GM21717 (cell line): ENCODE results near the gene DDC.
"Not testable (repeated sequence)": the region's sequence is repeated elsewhere in the genome, so short reads cannot be mapped to it uniquely, and the experiment has no call there.

ENCODE experiments used
- ATAC-seq: cut with Tn5 transposase; IDR thresholded peaks from one replicate; pipeline ENCODE4 v1.9.1; 2021; ENCODE audit warnings: mild to moderate bottlenecking, moderate library complexity; ENCODE audit not compliant: unreplicated experiment

The DDC gene

DNA sequence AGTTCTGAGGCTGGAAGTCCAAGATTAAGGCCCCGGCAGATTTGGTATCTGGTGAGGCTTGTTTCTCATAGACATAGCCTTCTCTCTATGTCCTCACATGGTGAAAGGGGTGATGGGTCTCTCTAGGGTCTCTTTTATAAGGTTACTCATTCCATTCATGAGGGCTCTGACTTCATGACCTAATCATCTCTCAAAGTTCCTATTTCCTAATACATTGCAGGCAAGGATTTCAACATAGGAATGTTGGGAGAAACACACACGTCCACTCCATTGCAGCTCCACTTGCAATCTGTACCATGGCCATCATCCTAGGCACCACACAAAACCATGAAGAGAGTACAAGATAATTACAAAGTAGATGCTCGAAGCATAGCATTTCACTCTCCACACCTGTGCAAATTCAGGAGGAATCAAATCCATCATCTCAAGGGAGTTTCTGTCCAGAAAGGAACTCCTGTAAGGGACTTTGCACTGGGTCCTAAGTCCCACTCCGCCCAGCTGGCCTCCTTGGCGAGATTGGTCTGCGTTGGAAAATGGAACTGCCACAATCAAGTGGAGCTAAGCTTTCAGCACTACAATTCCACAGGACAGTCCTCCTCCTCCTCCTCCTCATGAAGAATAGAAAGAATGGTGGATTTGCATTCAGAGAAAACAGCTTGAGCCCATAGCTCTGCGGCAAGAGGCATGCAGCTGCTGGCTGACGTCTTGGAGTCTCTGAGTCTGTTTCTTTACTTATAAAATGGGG lies 8.8 kb downstream of the DDC start:
- ATAC-seq: no peak

DNA sequence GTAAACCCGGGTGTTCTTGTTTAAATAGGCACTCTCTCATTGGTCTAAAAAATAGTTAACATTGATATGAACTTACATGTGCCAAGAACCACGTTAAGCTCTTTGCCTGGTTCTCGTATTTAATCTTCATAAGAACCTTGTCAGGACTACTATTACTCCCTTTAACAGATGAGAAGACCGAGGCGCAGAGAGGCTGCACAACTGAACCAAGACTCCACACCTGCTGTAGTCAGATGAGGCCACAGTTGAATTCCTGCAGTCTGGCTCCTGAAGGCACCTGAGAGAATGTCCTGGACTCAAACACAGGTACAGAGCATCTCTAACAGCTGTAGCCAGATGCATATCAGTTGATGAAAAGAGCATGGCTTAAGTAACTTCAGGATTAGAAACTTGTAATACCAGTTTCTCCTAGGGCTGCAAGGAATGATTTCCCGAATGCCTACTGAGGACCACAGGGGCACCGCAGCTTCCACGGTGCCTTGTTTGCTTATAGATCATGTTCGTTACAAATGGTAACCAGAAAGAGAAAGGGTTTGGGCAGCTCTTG lies 9.5 kb downstream of the DDC start:
- no peak for ATAC-seq

DNA sequence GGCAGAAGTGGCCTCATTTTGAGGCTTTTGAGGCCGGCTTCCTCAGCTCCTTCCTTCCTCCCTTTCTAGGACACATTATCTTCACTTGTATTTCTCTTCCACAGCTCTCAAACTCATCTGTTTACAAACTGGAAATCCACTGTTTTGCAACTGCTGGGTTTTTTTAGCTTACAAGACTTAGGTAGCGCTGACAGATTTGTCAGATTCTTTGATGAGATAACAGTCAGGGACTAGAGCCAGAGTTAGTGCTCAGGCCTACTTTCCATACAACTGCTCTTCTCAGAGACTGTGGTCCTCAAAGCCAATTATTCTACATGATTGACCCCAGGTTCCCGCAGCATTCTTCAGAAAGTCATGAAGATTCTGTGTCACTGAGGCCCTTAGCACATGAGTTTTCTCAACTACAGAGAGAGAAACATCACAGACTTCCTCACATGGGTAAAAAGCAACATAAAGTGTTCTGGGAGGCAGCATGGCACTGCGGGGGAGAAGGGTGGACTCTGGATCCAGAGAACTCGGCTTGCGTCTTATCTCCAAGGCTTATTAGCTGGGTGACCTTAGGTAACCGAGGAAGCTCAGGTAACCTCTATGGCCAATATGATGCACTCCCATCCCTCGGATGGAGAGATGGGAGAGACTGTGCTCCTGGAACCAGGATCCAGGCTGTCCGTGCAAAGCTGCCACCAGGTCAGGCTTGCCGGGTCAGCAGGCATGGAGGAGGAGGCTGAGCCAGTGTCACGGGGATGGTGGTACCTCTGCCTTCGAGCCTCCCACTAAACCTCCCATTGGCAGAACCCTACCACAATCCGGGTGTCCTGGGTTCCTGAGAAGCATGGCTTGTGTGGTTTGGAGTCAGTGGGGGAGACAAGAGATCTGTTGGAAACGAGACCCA lies 10.5 kb downstream of the DDC start:
- no peak for ATAC-seq

DNA sequence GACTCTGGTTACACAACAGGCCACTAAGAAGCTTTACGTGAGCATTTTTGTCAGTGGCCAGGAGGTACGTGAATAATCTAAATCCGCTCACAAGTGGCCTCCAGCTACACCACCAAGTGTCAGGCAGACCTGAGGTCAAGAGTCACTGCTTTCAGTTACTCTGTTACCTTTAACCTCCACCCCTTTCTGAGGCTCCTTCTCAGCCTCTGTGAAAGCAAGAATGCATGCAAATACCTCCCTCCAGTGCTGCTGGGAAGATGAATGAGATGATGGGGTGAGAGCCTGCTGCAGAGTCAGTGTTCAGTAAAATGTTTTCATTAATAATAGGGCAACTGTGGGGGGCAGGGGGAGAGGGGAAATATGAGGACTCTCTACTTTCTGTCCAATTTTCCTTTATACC lies 11.2 kb downstream of the DDC start:
- no peak for ATAC-seq

DNA sequence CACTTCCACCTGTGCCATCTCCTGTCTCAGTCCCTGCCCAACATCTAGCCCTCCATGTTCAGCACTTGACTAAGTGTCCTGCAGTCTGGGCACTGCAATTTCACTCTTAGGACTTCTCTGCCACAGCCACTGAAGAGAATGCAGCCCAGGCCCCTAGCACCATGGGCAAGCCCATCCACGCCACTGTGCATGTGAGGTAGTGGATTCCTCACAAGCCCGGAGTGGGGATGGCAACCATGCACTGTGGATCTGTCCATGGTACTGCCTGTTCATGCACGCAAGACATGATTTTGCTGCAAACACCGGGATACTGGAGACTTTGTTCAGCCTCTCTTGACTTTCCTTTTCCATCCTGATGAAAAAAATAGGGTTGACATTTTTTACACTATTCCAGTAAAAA lies 12.3 kb downstream of the DDC start:
- ATAC-seq: no peak

DNA sequence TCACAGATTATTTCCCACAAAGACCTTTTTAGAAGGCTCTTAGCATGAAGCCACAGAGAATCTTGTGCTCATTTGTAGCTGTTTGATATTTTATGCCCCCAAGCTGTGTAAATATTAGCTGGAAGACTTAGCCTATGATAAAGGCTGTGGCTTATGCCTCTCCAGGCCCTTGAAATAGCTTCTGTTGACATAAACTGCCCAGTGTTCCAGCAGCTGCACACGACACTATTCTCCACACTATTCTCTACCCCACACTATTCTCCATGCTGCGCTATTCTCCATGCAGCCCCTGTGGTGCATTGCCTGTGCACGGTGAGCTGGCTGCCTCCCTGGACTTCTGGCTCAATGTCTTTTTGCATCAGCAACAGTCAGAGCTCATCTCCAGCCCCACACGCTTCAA lies 13.1 kb downstream of the DDC start:
- ATAC-seq: no peak

DNA sequence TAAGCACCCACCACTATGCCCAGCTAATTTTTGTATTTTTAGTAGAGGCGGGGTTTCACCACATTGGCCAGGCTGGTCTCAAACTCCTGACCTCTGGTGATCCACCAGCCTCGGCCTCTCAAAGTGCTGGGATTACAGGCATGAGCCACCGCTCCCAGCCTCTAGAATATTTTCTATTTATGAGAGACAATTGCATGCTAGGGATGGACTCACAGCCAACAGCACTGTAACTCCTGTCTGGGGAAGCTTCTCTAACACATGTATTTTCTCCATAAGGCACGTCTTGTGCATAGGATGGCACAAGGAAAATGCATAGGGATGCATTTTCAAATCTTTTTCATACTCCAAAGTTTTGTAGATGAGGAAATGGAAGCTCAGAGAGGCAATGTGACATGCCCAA lies 19.6 kb downstream of the DDC start:
- not testable (repeated sequence) for ATAC-seq

DNA sequence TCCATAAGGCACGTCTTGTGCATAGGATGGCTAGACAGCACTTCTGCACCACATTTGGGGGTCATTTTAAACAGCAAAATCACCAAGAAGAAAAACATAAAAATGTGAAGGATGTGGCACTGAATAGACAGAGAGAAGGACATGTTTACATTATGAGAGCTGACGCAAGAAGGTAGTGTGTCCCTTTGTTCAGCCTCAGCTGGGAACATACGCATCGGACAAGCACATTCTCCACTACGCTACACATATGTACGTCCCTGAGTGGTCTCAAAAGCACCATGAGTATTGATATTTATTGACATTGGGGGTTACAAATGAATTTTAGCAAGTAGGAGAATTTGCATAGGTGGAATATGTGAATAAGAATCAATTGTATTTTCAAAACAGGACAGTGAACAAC lies 20.2 kb downstream of the DDC start:
- no peak for ATAC-seq

DNA sequence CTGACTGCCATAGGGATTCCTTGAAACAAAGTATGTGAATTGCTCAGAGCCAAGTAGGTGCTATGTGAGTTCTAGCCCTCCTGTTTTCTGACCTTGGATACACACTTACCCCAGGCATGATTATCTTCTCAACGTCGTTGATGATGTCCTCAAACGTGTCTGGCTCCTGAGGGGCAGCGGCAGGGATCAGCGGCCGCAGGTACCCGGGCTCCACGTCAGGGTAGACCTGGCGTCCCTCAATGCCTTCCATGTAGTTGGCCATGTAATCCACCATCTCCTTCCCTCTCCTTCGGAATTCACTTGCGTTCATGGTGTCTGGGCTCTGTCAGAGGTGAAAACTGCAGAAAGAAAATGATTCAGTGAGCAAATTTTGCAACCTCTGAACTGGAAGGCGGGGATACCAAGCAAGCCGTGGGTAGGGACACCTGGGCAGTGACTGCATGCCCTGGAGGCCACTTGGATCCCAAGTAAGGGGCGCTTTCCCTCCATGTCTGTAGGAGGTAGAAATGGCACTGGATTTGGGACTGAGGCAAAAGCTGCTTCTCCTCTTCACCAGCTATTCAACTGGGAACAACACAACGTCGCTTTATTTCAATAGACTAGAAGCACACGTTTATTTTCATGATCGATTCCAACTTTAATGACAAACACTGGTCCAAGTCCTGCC lies 21.3 kb downstream of the DDC start:
- ATAC-seq: no peak

DNA sequence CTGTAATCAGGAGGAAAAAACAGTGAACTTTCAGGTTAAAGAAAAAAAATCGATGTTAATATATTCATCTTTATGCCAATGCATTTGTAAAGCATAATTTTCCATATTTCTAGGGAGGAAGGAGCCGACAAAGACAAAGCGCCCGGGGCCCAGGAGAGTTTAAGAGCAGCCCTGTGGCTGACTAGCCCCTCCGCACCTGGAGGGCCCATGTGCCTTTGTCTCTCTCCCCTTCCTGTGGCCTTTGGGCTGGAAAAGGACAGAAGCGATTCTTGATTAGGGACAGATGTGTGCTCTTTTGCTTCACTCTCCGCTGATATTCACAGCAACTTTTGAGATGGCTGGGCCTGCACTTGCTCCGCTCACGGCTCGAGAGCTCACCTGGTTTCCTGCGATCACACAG lies 23.1 kb downstream of the DDC start:
- no peak for ATAC-seq

DNA sequence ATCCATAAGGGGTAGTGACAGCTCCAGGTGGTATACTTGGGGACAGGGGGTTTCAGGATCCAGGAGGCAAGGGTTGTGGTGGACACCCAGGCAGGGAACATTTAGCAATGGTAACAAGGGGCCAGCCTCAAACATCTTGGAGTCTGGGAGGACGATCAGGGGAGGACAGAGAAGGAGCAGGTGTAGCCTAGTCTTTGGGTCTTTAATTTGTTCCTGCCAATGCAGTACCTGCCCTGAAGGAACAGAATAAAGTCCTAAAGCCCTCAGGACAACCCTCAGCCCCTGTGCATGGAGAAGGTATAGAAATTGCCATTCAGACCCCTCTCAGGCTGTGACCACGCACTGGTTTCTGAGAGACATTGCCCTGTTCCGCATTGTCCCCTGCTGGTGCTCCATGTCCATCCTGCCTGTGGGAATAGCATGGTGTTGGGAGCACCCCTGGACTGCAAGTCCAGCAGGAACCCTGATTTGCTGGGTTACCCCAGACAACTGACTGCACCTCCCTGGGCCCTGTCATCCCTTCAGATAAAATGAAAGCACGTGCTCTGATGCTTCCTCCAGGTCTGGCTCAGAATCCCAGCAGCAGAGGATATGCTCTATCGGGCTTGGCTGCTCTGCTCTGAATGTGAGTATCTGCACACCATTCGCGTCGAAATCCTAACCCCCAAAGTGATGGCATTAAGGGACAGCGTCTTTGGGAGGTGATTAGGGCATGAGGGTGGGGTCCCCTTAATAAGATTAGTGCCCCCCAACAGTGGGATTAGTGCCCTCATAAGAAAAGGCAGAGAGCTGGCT lies 24.2 kb downstream of the DDC start:
- no peak for ATAC-seq

DNA sequence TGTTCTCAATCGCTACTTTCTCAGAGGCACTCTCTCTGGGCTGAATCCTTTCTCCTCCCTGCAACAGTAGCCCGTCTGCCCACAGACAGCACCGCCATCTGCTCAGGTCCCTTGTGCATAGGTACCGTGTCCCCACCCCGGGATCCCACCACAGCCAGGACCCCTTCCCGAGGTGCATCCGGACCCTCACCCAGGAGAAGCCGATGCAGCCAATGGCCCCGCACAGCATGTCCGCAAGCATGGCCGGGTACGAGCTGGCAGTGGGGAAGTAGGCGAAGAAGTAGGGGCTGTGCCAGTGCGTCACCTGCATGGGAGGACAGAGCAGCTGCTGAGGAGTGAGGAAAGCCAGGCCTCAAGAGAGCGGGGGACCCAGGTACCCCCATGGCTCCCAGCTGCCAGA lies 25.5 kb downstream of the DDC start:
- ATAC-seq: no peak

DNA sequence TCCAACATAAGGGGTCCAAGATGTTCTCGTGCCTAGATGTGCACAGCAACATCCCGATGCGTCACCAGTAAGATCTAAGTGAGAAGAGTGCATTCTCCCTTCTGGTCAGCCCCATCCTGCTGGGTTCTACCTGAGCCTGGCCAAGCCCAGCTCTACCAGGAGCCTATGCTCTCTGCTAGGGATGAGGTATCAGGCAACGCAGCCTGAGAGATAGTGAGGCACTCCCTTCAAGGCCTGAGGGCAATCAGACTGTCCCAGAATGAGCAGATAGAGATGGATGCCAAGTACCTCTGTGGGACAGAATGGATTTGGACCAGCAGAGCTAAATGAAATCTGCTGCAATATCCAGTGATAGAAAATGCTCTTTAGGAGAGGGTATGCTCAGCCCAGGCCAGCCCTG lies 26.7 kb downstream of the DDC start:
- ATAC-seq: no peak

DNA sequence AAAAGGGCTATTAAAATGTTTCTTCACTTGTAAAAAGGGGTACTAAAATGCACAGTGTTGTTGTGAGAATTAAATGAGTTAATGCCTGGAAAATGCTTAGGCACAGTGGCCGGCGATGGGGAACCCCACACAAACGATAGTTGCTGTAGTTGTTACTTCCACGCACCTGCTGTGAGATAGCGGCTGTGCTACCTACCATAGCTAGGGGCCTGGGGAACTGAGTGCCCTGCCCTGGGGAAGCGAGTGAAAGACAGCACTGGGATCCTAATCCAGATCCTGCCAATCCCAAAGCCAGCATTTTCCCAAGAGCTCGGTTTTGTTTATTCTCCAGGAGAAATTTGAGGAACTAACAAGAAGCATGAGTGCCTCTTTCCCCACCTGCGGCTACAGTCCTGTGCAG lies 27.8 kb downstream of the DDC start:
- no peak for ATAC-seq

DNA sequence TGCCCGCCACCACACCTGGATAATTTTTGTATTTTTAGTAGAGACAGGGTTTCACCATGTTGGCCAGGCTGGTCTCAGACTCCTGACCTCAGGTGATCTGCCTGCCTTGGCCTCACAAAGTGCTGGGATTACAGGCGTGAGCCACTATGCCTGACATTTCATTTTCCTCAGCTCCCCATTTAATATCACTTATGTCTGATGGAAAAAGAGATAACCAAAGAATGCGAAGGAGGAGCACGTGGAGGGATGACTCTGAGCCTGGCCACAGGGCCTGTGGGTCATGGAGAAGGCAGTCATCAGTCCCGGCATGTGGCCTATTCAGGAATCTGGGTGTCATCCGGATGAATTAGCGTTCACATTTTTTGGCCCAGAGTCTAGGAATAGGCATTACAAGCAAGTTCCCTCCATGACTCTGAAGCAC lies 29.9 kb downstream of the DDC start:
- not testable (repeated sequence) for ATAC-seq

DNA sequence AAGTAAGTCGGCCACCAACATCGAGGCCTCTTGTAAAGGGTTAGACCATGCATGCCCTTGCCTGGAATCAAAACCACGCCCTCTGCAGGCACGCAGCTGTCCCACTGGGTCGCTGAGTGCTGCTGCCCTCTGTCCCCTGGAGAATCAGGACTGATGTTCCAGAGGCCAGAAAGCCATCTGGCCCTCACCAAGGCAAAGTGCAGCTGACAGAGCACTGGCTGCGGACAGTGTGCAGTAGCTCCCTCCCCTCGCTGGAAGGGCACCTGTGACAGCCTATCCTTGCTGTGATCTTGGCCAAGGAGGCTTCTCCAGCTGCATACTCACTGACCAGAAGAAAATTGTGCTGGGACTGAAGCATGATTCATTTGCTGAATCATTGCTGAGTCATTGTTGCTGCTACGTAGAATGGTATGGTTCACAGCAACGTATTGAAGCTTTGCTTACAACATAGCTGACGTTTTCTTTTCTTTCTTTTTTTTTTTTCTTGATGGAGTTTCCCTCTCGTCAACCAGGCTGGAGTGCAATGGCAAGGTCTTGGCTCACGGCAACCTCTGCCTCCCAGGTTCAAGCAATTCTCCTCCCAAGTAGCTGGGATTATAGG lies 30.4 kb downstream of the DDC start:
- ATAC-seq: no peak

DNA sequence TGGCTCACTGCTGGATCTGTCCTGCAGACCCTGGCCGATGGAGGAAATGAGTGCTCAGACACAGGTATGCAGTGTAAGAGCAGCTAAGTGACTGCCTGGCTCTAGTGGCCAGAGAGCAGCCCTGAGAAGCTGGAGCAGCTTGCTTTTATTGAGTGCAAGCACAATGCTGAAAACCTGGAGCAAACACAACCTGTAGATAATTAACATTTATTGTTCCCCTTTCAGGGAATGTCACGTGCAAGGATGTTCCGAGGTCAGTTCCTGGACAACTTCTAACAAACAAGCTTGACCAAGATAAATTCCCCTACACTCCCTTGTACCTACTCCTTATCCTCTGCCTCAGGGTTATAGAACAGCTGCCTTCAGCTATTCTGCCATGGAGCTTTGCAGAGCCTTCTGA lies 31.3 kb downstream of the DDC start:
- no peak for ATAC-seq

DNA sequence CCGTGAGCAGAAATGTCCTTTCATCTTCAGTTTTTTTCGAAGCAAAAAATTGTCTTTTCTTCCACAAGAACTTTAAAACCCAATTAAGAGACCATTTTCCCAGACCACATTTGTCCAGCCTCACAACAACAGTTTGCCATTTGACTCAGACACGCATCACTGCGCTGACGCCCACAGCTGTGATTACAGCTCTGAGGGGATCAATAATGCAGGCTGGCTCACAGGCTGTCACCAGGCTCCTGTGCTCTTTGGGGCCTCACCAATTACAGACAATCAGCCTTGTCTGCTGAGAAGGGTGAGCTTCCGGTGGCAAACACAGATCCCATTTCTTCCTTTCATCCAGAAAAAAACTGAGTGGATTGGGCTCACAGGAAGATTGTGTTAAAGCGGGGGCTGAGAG lies 33.3 kb downstream of the DDC start:
- no peak for ATAC-seq

DNA sequence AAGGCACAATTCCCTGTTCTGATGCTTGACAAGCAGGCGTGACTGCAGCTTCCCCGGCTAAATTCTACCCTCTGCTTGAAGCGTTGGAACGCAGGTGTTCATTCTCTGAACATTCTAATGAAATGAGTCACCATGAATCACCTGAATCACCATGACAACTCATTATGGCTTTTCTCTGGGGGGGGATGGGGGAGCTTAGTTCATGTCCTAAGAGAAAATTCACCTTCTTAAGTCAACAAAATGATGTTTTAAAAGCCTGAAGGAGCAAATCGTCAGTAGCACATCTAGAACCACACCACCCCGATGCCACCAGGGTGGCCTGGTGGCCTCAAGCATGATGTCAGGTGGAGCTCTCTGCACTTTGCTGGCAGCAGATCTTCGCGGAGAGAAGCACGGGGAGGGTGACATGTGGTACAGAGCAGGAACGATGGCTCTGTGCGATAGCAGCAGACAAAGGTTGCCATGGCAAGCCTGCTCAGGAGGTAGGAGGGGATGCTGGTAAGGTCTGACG lies 33.7 kb downstream of the DDC start:
- no peak for ATAC-seq

DNA sequence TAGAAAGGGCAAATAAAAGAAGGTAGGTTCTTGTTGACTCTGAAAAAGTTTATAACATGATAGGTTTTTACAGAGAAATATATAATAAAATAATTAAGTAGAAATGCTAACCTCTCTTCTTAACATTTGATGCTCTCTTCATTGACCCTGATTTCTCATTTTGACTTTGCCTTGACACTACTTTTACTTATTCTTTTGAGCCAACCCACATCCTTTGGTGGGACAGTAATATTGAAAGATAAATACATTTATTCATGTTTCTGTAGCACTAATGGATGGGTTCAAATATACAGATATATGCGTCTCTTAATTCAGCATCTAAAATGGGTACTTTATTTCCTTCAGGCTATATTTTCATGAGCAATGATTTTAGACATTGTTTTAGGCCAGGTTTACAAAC lies 34.4 kb downstream of the DDC start:
- no peak for ATAC-seq
